Trophoblast cell (in vitro differentiated cells and primary cell): ENCODE measurements around the gene SMIM44.

Experiments
- DNase-seq, 2 donors: peaks; one replicate each; pipeline ENCODE4 v3.0.0-alpha.2; 2016
- H2AFZ ChIP-seq: 2 replicates; pipeline ENCODE4 v1.6.1; 2013; ENCODE audit warnings: low read length, moderate library complexity, mild to moderate bottlenecking; ENCODE audit not compliant: insufficient read depth, poor library complexity
- H2AK5ac ChIP-seq: 2 replicates; pipeline ENCODE4 v1.6.1; 2013; ENCODE audit warnings: mild to moderate bottlenecking, low read length
- H2BK120ac ChIP-seq: 2 replicates; pipeline ENCODE4 v1.6.1; 2013; ENCODE audit warnings: low read length, mild to moderate bottlenecking, moderate library complexity; ENCODE audit not compliant: insufficient read depth, poor library complexity
- H2BK12ac ChIP-seq: 2 replicates; pipeline ENCODE4 v1.6.1; 2013; ENCODE audit warnings: mild to moderate bottlenecking, low read length, moderate library complexity
- H2BK5ac ChIP-seq: 2 replicates; pipeline ENCODE4 v1.6.1; 2013; ENCODE audit warnings: low read length, low read depth, moderate library complexity, mild to moderate bottlenecking; ENCODE audit not compliant: poor library complexity
- H3K14ac ChIP-seq: 2 replicates; pipeline ENCODE4 v1.6.1; 2013; ENCODE audit warnings: mild to moderate bottlenecking, low read length
- H3K18ac ChIP-seq: 2 replicates; pipeline ENCODE4 v1.6.1; 2013; ENCODE audit warnings: mild to moderate bottlenecking, low read length
- H3K23ac ChIP-seq: 2 replicates; pipeline ENCODE4 v1.6.1; 2013; ENCODE audit warnings: low read length
- H3K27ac ChIP-seq: 2 replicates; pipeline ENCODE4 v1.5.1; 2013; ENCODE audit warnings: low read depth, mild to moderate bottlenecking, inconsistent platforms, low read length, moderate library complexity
- H3K27me3 ChIP-seq: 2 replicates; pipeline ENCODE4 v1.6.1; 2013; ENCODE audit warnings: inconsistent platforms, mild to moderate bottlenecking, low read length, moderate library complexity; ENCODE audit not compliant: insufficient read depth
- H3K36me3 ChIP-seq, 2 experiments: 1 replicate in 1 of 2; 2 replicates in 1 of 2; pipeline ENCODE4 v1.6.1; 2013; ENCODE audit warnings: low read length in 2 of 2, mild to moderate bottlenecking in 2 of 2, moderate library complexity in 1 of 2; ENCODE audit not compliant: insufficient read depth in 2 of 2, control insufficient read depth in 1 of 2
- H3K4ac ChIP-seq: 2 replicates; pipeline ENCODE4 v1.6.1; 2013; ENCODE audit warnings: low read depth, mild to moderate bottlenecking, low read length, moderate library complexity
- H3K4me1 ChIP-seq, 2 experiments: 1 replicate in 1 of 2; 2 replicates in 1 of 2; pipeline ENCODE4 v1.6.1; 2013; ENCODE audit warnings: low read length in 2 of 2, mild to moderate bottlenecking in 2 of 2, moderate library complexity in 1 of 2; ENCODE audit not compliant: insufficient read depth in 2 of 2, control insufficient read depth in 1 of 2
- H3K4me2 ChIP-seq: 2 replicates; pipeline ENCODE4 v1.6.1; 2013; ENCODE audit warnings: inconsistent platforms, mild to moderate bottlenecking, low read length, moderate library complexity
- H3K4me3 ChIP-seq: 2 replicates; pipeline ENCODE4 v1.5.1; 2013; ENCODE audit warnings: mild to moderate bottlenecking, low read depth, low read length, inconsistent platforms
- H3K79me1 ChIP-seq: one replicate; pipeline ENCODE4 v1.6.1; 2013; ENCODE audit warnings: low read length
- H3K79me2 ChIP-seq: 2 replicates; pipeline ENCODE4 v1.6.1; 2013; ENCODE audit warnings: low read length, mild to moderate bottlenecking; ENCODE audit not compliant: control insufficient read depth, insufficient read depth, poor library complexity
- H3K9ac ChIP-seq: 2 replicates; pipeline ENCODE4 v1.6.1; 2013; ENCODE audit warnings: mild to moderate bottlenecking, low read length
- H3K9me3 ChIP-seq: 2 replicates; pipeline ENCODE4 v1.6.1; 2013; ENCODE audit warnings: low read depth, mild to moderate bottlenecking, control low read depth, inconsistent platforms, low read length; ENCODE audit not compliant: insufficient read depth
- H4K12ac ChIP-seq: 2 replicates; pipeline ENCODE4 v1.6.1; 2013; ENCODE audit warnings: low read depth, mild to moderate bottlenecking, low read length, moderate library complexity
- H4K8ac ChIP-seq: 2 replicates; pipeline ENCODE4 v1.6.1; 2013; ENCODE audit warnings: low read depth, mild to moderate bottlenecking, low read length, moderate library complexity
- H4K91ac ChIP-seq: one replicate; pipeline ENCODE4 v1.6.1; 2013; ENCODE audit warnings: low read depth, mild to moderate bottlenecking, low read length, moderate library complexity
- WGBS: extraction: QIAGEN DNeasy Blood & Tissue Kit; methylation state at CpG from one replicate; pipeline ENCODE4 v1.1.7; 2013; ENCODE audit warnings: missing lambda C conversion rate; ENCODE audit not compliant: insufficient read length, insufficient coverage; ENCODE audit errors: extremely low coverage; 5-methylcytosine and 5-hydroxymethylcytosine counted together

The SMIM44 gene

DNA sequence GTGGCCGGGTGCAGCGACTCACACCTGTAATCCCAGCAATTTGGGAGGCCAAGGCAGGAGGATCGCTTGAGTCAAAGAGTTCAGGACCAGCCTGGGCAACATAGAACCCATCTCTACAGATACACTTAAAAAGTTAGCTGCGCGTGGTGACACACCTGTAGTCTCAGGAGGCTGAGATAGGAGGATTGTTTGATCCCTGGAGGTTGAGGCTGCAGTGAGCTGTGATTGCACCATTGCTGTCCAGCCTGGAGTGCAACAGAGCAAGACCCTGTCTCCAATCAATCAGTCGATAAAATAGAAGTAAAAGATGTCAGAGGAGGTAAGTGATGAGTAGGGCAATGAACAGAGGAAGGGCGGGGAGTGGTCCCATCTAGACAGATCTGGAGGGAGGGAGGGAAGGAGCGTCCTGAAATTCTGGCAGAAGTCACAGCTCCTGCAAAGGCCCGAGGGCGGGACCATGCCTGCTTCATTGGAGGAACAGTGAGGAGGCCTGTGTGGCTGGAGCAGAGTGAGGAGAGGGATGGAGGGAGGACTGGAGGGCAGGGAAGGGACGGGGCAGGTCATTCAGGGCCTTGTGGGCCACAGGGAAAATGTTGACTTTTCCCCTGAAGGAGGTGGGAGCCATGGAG is 12.6 kb downstream of the SMIM44 start:
- no peaks in the 10 kb centered on the region for H3K79me2 ChIP-seq
- no CpG with 5 or more reads among the region's 11 CpGs for WGBS
- peaks cover 3% of the 10 kb centered on the region for H3K27me3 ChIP-seq
- no peak overlapping the region for H4K8ac ChIP-seq
- no peak overlapping the region for H2AK5ac ChIP-seq
- H3K79me1 ChIP-seq, result no peaks in the 10 kb centered on the region
- H3K36me3 ChIP-seq, result no peaks in the 10 kb centered on the region
- no peak overlapping the region for H2BK120ac ChIP-seq
- H2AFZ ChIP-seq, result no peak overlapping the region
- no peak overlapping the region for H2BK5ac ChIP-seq
- no peak for DNase-seq
- no peak overlapping the region for H4K91ac ChIP-seq
- H3K14ac ChIP-seq, result no peak overlapping the region
- peaks cover 6% of the 10 kb centered on the region for H3K9me3 ChIP-seq
- H3K4ac ChIP-seq, result no peak overlapping the region
- no peak overlapping the region for H3K4me2 ChIP-seq
- H3K9ac ChIP-seq, result no peak overlapping the region
- H3K18ac ChIP-seq, result no peak overlapping the region
- H3K27ac ChIP-seq, result no peak overlapping the region
- no peaks in the 10 kb centered on the region for H3K4me1 ChIP-seq
- no peak overlapping the region for H4K12ac ChIP-seq
- no peak overlapping the region for H3K4me3 ChIP-seq
- no peak overlapping the region for H2BK12ac ChIP-seq
- no peak overlapping the region for H3K23ac ChIP-seq

DNA sequence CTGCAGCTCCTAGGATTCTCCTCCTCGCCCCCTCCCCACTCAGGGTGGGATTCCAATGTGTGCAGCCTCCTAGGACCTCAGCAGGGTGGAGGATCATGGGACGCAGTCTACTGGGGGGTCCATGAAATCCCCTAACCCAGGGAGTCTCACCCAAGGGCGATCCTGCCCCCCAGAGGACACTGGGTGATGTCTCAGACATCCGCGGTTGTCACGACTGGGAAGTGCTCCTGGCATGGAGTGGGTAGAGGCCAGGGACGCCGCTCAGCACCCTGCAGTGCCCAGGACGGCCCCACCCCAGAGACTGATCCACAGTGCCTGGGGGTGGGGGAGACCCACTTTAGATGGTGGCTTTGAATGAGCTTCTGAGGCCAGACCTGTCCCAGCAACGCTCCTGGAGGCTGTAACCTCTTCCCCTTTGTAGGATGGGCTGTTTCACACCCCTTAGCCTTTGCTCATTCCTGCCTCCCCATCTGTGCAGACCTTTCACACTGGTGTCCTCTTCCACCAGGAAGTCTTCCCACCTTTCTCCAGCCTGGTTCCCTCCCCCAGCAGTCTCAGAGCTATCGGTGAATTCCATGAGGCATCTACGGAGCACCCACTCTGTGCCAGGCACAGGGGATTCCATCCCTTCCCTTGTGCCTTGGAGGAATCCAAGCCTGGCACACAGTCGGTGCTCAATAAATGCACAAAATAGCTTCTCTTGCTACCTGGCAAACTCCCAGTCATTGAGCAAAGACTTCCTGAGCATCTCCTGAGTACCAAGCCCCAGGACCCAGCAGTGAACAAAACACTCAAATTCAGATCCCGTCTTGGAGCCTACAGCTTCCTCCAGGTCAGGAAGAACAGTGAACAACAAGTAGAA is 13.4 kb downstream of the SMIM44 start:
- no peak overlapping the region for H3K9ac ChIP-seq
- H3K4ac ChIP-seq, result no peak overlapping the region
- no peak overlapping the region for H3K4me3 ChIP-seq
- peaks cover 6% of the 10 kb centered on the region for H3K27me3 ChIP-seq
- no CpG with 5 or more reads among the region's 14 CpGs for WGBS
- H4K12ac ChIP-seq, result no peak overlapping the region
- H2BK120ac ChIP-seq, result no peak overlapping the region
- no peaks in the 10 kb centered on the region for H3K79me1 ChIP-seq
- H3K79me2 ChIP-seq, result no peaks in the 10 kb centered on the region
- no peak overlapping the region for H2AFZ ChIP-seq
- H3K4me1 ChIP-seq, result no peaks in the 10 kb centered on the region
- no peak overlapping the region for H3K18ac ChIP-seq
- no peak overlapping the region for H4K8ac ChIP-seq
- no peak overlapping the region for H2AK5ac ChIP-seq
- no peak for DNase-seq
- H3K14ac ChIP-seq, result no peak overlapping the region
- peaks cover 6% of the 10 kb centered on the region for H3K9me3 ChIP-seq
- H3K27ac ChIP-seq, result no peak overlapping the region
- no peak overlapping the region for H2BK5ac ChIP-seq
- H3K36me3 ChIP-seq, result no peaks in the 10 kb centered on the region
- no peak overlapping the region for H3K4me2 ChIP-seq
- H4K91ac ChIP-seq, result no peak overlapping the region
- H3K23ac ChIP-seq, result no peak overlapping the region
- no peak overlapping the region for H2BK12ac ChIP-seq

DNA sequence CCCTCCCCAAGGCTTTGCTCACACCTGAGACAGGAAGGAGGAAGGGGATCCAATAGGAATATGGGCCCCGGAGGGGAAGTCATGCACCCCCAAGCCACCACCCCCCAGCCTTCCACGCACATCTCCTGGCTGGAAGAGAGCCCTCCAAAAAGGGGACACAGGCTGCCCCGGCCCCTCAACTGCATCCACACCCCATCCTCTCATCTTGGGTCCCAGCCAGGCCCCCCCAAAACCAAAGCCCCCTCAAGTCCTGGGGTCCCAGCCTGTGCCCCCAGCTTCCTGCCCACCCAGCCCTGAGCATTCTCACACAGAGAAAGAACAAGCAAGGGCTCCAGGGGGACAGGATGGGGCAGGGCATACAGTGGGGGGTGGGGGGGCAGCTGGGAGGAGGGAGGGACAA is 15.0 kb downstream of the SMIM44 start:
- Histone ChIP-seq H3K27ac (no peak overlapping the region), H4K12ac (no peak overlapping the region), H3K79me1 (no peaks in the 10 kb centered on the region), H4K8ac (no peak overlapping the region), H3K23ac (no peak overlapping the region), H4K91ac (no peak overlapping the region), H3K36me3 (no peaks in the 10 kb centered on the region), H3K27me3 (peaks cover 20% of the 10 kb centered on the region), H3K18ac (no peak overlapping the region), H2BK12ac (no peak overlapping the region), H2AK5ac (no peak overlapping the region), H3K4ac (no peak overlapping the region), H3K4me3 (no peak overlapping the region), H3K9ac (no peak overlapping the region), H2AFZ (no peak overlapping the region), H3K9me3 (peaks cover 7% of the 10 kb centered on the region), H2BK5ac (no peak overlapping the region), H3K4me2 (no peak overlapping the region), H3K4me1 (no peaks in the 10 kb centered on the region), H3K14ac (no peak overlapping the region), H2BK120ac (no peak overlapping the region), H3K79me2 (no peaks in the 10 kb centered on the region)
- WGBS, result no CpG with 5 or more reads among the region's 3 CpGs
- no peak for DNase-seq

DNA sequence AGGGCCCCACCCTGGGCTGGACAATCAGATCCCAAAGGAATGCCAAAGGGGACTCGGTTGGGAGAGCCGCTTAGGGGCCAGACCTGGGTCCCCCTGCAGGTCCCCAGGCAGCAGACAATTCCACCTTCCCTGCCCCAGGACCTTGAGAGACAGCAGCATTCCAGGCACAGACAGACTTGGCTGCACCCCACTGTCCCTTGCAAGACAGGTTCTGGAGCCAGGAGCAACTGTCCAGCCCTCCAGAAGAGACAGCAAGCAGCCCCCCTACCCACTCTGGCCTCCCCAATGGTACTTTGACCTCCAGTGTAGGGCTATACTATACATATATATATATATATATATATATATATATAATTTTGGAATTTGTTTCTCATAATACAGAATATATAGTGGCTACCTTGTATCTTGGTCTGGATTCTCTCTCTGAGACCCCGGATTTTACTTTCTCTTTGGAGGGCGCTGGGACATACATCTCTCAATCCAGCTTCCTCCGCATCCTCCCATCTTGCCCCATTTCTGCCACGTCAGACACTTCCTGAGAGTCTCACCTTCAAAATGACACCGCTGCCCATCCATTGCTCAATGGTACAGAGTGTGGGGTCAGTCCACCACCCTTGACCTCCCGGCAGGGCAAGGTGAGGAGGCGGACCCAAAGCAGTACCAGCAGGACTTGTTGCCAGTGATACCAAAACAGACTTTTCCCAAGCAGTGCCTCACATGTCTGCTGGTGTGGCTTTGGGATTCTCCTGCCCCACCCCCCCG is 15.6 kb downstream of the SMIM44 start:
- Histone ChIP-seq H2BK12ac (no peak overlapping the region), H3K9me3 (peaks cover 9% of the 10 kb centered on the region), H3K4me3 (no peak overlapping the region), H3K4ac (no peak overlapping the region), H3K79me1 (no peaks in the 10 kb centered on the region), H2AK5ac (no peak overlapping the region), H2AFZ (no peak overlapping the region), H3K36me3 (no peaks in the 10 kb centered on the region), H3K27ac (no peak overlapping the region), H3K4me2 (no peak overlapping the region), H3K4me1 (no peaks in the 10 kb centered on the region), H3K9ac (no peak overlapping the region), H3K14ac (no peak overlapping the region), H4K8ac (no peak overlapping the region), H3K23ac (no peak overlapping the region), H2BK5ac (no peak overlapping the region), H4K12ac (no peak overlapping the region), H4K91ac (no peak overlapping the region), H3K18ac (no peak overlapping the region), H3K79me2 (no peaks in the 10 kb centered on the region), H3K27me3 (peaks cover 26% of the 10 kb centered on the region), H2BK120ac (no peak overlapping the region)
- no peak for DNase-seq
- WGBS, result no CpG with 5 or more reads among the region's 10 CpGs
